Testis (tissue), 2 donors: ENCODE measurements around the gene RPL39.
"Not testable (repeated sequence)": the region's sequence is repeated elsewhere in the genome, so short reads cannot be mapped to it uniquely, and the experiment has no call there.

ENCODE experiments used
- CTCF ChIP-seq, 3 experiments: fragments of 450-650 bp in 2 of 3; fragments of 200-600 bp in 1 of 3; sonication (generic) in 1 of 3; IDR thresholded peaks; one replicate each; pipeline ENCODE4 v1.5.1; 2016 to 2019; ENCODE audit warnings: antibody characterized with exemption in 3 of 3, mild to moderate bottlenecking in 2 of 3, moderate library complexity in 1 of 3
- POLR2A ChIP-seq: fragments of 450-650 bp; IDR thresholded peaks from one replicate; pipeline ENCODE4 v1.6.1; 2017; ENCODE audit warnings: antibody characterized with exemption, mild to moderate bottlenecking, moderate library complexity

- not testable (repeated sequence) for TF ChIP-seq CTCF (IDR thresholded peaks at IDR 0.05); POLR2A
These were observed 32.8 kb upstream of the RPL39 start for GRCh38 chrX:119824221-119824620.
